Measurements from ENCODE around the gene COPS7A.
A peak's percentile ranks its signal among the peaks of the same experiment; 100 is the strongest.

COPS7A gene

GRCh38 chr12:6752167-6752920 lies 28.5 kb downstream of the COPS7A start:
- peak in 1 of 2 experiments; percentile 72 for DNase-seq

GRCh38 chr12:6752921-6753771 lies 29.3 kb downstream of the COPS7A start, which contains the start of gene MLF2:
Gene MLF2 (minus strand): TSS chr12:6753141. CDS start chr12:6752334, 807 bp downstream.
- peak; percentile 92 to 97 for DNase-seq

- DNase-seq, result no peak
These were observed 30.0 kb downstream of the COPS7A start for GRCh38 chr12:6753772-6754356.

GRCh38 chr12:6754411-6754810 lies 30.6 kb downstream of the COPS7A start:
- DNase-seq, result no peak

GRCh38 chr12:6757028-6757690 lies 33.3 kb downstream of the COPS7A start:
- no peak for DNase-seq

GRCh38 chr12:6758506-6759095 lies 34.8 kb downstream of the COPS7A start:
- DNase-seq, result no peak

- DNase-seq, result no peak
These were observed 35.9 kb downstream of the COPS7A start for GRCh38 chr12:6759741-6760140.

GRCh38 chr12:6763380-6763779 lies 39.5 kb downstream of the COPS7A start:
- DNase-seq, result no peak

GRCh38 chr12:6764011-6764828 lies 40.4 kb downstream of the COPS7A start:
- peak; percentile 98 to 99 for DNase-seq

- no peak for DNase-seq
These were observed 41.3 kb downstream of the COPS7A start for GRCh38 chr12:6765048-6765633.

GRCh38 chr12:6765634-6766581 lies 42.1 kb downstream of the COPS7A start, which contains the start of gene PTMS:
Gene PTMS (plus strand): TSS chr12:6766363. CDS start chr12:6766706, 343 bp downstream.
- DNase-seq, result peak; percentile 78 to 94

- peak; percentile 18 to 82 for DNase-seq
These were observed 43.0 kb downstream of the COPS7A start for GRCh38 chr12:6766651-6767349.

GRCh38 chr12:6767353-6768319 lies 43.8 kb downstream of the COPS7A start:
- DNase-seq, result peak in 1 of 2 experiments; percentile 60

GRCh38 chr12:6768437-6768914 lies 44.6 kb downstream of the COPS7A start:
- no peak for DNase-seq

- peak; percentile 16 to 65 for DNase-seq
These were observed 45.1 kb downstream of the COPS7A start for GRCh38 chr12:6768990-6769389.

- no peak for DNase-seq
These were observed 45.8 kb downstream of the COPS7A start for GRCh38 chr12:6769666-6770065.

GRCh38 chr12:6770094-6770493 lies 46.2 kb downstream of the COPS7A start:
- DNase-seq, result no peak

GRCh38 chr12:6770600-6770999 lies 46.8 kb downstream of the COPS7A start:
- no peak for DNase-seq
